GM18499 (cell line): ENCODE data around the gene NME7.
"Not testable (repeated sequence)": the region's sequence is repeated elsewhere in the genome, so short reads cannot be mapped to it uniquely, and the experiment has no call there.

Experiments
- ATAC-seq: cut with Tn5 transposase; IDR thresholded peaks from one replicate; pipeline ENCODE4 v1.9.1; 2021; ENCODE audit warnings: moderate number of reproducible peaks; ENCODE audit not compliant: insufficient read depth, unreplicated experiment

The NME7 gene

GRCh38 chr1:169133801-169134502 lies 233.6 kb downstream of the NME7 start:
- no peak for ATAC-seq

DNA sequence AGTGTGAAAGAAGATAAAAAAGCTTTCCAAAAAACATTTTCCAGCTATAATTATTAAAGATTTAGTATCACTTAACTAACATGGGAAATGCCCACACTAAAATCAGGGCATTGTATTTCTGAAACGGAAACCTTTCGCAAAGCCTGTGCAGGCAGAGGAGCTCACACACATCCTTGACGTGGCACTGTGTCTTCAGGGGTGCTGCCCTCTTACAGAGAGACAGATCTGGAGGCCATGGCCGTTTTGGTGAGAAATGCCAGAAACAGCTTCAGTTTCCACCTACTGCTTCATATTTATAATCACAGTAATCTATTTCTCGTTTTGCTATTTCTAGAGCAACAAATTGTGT lies 234.4 kb downstream of the NME7 start:
- ATAC-seq = no peak

- ATAC-seq = no peak
Observed at GRCh38 chr1:169132512-169133227, 234.9 kb downstream of the NME7 start.

DNA sequence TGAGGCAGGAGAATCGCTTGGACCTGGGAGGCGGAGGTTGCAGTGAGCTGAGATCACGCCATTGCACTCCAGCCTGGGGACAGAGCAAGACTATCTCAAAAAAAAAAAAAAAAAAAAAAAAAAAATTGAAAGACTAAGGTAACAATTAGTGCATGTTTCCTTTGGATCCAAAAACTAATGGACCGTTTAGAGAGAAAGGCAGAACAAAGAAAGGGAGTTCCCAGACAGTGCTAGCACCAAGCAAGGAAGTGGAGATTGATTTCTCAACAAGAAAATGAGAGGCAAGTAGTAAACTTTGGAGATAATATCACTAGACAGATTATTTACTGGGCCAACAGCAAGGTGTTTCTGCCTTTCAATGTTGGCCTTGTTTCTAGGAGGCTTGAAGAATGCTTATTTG lies 236.9 kb downstream of the NME7 start:
- ATAC-seq = no peak

DNA sequence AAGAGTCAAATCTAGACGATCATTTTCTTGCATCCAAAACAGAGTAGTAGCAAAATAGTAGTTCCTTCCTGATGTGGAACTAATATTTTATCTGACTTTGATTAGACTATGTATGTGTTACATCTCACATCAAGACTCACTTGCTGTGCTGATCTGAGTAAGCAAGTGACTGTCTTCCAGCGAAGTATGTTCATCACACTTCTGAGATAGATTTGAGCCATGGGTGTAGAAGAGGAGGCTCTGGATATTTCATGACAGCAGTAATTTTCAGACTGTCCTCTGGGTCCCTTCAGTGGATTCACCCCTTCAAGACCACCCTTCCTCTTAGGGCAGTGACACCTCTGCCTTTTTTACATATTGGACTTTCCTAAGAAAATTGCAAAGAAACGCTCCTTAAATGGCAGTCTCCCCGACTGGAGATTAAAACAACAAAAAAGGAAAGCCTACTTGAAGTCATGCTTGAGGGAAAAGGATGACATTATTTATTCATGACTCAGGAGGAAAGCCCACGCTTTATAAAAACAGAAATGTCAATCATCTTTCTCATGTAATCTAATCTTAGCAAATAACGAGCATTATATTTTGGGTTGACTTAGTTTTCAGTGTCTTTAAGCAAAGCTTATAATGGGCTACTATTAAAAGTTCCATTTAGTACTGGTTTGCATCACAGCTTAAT lies 238.3 kb downstream of the NME7 start:
- no peak for ATAC-seq

DNA sequence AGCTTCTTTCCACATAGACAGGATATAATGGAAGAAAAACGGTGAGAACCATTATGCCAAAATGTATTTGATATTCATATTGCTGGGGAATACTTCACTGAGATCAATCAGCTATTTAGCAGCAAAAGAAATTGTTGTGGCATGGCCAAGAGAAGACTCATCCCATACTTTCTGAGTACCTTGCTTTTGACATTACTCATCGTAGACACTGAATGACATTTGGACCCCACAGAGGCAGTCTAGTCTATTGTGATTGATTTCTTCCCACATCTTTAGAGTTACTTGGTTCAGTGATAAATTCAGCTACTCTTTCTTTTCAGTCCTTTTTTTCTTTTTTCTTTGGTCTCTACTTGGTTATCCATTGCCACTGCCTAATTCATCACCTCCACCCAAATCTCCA lies 239.0 kb downstream of the NME7 start:
- ATAC-seq = no peak

GRCh38 chr1:169127305-169127704 lies 240.3 kb downstream of the NME7 start:
- ATAC-seq = no peak

DNA sequence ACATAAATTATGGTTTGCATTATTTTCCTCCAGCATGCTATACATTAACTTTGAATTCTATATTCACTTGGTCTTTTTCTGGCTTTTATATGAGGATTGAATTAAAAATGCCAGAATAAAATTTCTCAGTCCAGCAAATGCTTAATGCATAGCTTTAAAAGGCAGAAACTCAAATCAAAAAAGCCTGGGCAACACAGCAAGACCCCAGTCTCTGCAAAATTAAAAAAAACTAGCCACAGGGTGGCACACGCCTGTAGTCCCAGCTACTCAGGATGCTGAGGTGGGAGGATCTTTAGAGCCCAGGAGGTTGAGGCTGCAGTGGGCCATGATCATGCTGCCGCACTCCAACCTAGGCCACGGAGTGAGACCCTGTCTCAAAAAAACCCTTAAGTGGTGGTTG lies 241.3 kb downstream of the NME7 start:
- ATAC-seq = no peak

DNA sequence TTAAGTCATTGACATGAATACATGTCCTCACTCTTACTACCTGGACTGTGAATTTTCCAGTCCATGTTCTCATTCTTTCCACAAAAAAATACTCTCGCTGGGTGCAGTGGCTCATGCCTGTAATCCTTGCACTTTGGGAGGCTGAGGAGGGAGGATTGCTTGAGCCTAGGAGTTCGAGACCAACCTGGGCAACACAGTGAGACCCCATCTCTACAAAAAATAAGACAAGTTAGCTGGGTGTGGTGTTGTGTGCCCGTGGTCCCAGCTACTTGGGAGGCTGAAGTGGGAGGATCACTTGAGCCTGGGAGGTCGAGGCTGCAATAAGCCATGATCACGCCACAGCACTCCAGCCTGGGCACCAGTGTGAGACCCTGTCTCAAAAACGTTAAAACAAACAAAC lies 242.0 kb downstream of the NME7 start:
- ATAC-seq = not testable (repeated sequence)

DNA sequence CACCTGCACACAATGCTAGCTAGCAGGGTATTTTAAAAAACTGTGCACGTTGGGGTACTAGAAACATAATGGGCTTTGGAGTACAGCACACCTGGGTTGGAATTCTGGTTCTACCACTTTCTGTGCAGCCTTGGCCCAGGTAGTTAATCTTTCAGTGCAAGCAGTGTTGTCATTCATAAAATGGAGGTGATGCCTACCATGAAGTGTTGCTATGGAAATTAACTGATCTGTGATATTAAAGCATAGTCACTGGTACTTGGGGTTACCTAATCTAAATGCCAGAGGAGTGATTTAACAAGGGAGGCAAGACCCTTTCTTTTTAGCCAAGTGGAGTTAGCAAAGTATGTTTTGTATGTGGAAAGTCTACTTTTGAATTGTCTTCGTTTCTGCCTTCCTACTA lies 243.1 kb downstream of the NME7 start:
- ATAC-seq = no peak

- peak; percentile 48 for ATAC-seq
Observed at GRCh38 chr1:169122976-169123375, 244.6 kb downstream of the NME7 start.

- ATAC-seq = no peak
Observed at GRCh38 chr1:169121146-169121923, 246.3 kb downstream of the NME7 start.

GRCh38 chr1:169120066-169120465 lies 247.5 kb downstream of the NME7 start:
- ATAC-seq = no peak

DNA sequence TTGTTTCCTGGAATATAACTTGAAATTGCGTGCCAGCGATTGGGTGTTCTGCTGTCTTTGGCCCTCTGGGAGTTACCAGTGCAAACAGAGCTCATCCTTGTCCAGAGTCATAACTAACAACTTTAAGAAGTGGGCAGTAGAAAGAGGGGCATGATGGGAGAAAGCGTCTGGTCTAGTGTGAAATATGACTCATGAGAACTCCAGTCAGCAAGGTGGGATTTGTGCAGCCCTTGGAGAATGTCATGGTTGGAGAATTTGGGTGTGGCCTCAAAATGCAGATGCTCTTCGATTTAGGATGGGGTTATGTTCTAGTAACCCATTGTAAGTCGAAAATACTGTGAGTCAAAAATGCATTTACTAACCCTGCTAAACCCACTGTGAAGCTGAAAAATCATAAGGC lies 248.2 kb downstream of the NME7 start:
- ATAC-seq = no peak

- ATAC-seq = no peak
Observed at GRCh38 chr1:169118227-169118626, 249.4 kb downstream of the NME7 start.

GRCh38 chr1:169117599-169117998 lies 250.0 kb downstream of the NME7 start:
- ATAC-seq = no peak

DNA sequence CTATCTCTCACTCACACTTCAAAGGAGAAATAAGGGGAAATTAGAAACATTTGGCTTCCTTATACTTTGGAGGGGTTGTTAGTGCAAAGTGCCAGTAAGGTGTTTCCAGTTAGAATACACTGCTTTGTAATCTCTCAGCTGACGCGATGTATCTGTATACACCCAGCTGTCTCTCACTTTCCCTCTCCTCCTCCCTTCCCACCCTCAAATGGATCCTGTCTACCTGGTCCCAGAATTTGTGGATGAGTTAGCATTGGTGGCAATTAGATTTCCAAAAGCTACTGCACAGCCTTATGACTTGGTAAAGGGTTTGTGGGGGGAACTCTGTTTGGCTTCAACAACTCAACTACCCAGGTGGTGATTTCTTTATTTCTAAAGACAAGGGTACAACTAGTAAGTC lies 250.6 kb downstream of the NME7 start:
- no peak for ATAC-seq

GRCh38 chr1:169115891-169116585 lies 251.6 kb downstream of the NME7 start:
- ATAC-seq = peak; percentile 49

DNA sequence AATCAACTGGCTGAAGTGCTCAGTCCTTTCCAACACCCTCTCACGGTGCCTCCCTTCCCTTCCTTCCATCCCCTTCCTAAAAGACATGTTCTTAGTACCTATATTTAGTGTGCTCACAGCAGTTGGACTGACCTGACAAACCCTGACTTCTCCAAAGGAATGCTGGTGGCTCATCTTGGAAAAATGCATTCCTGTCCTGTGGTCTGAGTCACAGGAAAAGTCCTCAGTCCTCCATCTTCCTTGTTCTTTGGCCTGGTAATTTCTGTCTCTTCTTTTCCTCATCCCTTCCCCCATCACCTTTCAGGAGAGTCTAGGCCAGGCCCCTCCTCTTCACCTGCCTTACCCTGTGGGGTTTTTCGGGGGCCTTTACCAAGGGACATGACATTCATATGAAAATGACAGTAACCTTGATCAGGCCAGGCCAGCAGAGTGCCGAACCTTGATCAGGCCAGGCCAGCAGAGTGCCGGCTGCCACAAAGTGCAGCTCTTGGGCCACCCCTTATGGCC lies 253.9 kb downstream of the NME7 start:
- ATAC-seq = no peak

- ATAC-seq = no peak
Observed at GRCh38 chr1:169112241-169112640, 255.4 kb downstream of the NME7 start.
